ENCODE results near the gene ITGB6. TPM values are rescaled to one million over a fixed set of nuclear protein-coding genes. Genes with fewer than 3 reads are reported as not detected.

ITGB6 gene, protein sequence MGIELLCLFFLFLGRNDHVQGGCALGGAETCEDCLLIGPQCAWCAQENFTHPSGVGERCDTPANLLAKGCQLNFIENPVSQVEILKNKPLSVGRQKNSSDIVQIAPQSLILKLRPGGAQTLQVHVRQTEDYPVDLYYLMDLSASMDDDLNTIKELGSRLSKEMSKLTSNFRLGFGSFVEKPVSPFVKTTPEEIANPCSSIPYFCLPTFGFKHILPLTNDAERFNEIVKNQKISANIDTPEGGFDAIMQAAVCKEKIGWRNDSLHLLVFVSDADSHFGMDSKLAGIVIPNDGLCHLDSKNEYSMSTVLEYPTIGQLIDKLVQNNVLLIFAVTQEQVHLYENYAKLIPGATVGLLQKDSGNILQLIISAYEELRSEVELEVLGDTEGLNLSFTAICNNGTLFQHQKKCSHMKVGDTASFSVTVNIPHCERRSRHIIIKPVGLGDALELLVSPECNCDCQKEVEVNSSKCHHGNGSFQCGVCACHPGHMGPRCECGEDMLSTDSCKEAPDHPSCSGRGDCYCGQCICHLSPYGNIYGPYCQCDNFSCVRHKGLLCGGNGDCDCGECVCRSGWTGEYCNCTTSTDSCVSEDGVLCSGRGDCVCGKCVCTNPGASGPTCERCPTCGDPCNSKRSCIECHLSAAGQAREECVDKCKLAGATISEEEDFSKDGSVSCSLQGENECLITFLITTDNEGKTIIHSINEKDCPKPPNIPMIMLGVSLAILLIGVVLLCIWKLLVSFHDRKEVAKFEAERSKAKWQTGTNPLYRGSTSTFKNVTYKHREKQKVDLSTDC
- not detected in 2 replicates for total RNA-seq (ENCODE audit: low replicate concordance)

DNA sequence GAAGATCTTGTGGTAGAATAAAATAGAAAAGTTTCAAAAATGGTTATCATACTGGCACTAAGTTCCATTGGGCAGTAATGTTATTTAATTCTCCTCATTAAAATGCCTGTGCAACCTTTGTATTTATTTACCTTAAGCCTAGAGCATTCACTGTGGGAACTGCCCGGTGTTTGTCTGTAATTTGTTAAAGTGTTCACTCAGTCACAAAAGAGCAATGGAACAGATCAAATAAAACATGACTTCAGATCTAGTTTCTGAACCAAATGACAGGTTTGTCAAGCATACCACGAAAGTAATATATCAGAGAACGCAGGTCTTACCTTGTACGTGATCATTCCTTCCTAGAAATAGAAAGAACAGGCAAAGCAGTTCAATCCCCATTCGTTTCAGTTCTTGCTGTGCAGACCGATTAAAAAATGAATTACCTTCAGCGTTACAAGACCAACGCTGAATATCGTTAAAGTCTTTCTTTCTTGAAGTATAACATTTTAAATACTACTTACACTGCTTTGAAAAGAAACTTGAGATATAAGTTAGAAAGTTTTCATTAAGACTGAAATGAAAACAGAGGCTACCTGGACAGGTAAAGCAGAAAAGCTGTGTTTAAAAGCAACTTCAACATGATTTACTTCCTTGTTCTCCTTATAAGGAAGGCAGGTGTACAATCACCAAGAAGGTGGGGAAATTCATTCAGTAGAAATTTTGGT is at the start of gene ITGB6:
Gene ITGB6, minus strand, starts transcription at position 590 of the 707 bp plus-strand sequence. Its CDS starts 209 bp downstream, at position 381.
- H3K27ac Mint-ChIP-seq: no peak within 1 kb of the TSS
- Histone ChIP-seq H3K4me1 (no peaks in the 10 kb centered on the region), H3K27me3 (no peaks in the 10 kb centered on the region), H3F3A (ENCODE audit: low read depth) (no peaks in the 10 kb centered on the region), H3K79me2 (ENCODE audit: low read depth) (no peaks in the 10 kb centered on the region), H3K4me2 (no peak within 1 kb of the TSS), H4K20me1 (ENCODE audit: low read depth) (no peaks in the 10 kb centered on the region), H3K9ac (no peak within 1 kb of the TSS), H3K36me3 (no peaks in the 10 kb centered on the region), H3K27ac (no peak within 1 kb of the TSS), H2AFZ (replicated peaks) (no peak within 1 kb of the TSS), H3K9me3 (ENCODE audit: low read depth) (no peaks in the 10 kb centered on the region), H3K4me3 (no peak within 1 kb of the TSS)
- H3K27me3 Mint-ChIP-seq (ENCODE audit: insufficient read depth, low read depth): no peaks in the 10 kb centered on the region
- H3K4me3 Mint-ChIP-seq: no peak within 1 kb of the TSS
- no peak for TF ChIP-seq EZH2 (IDR thresholded peaks at IDR 0.05)
- no peak for TF ChIP-seq EZH2phosphoT487 (IDR thresholded peaks at IDR 0.05)
- TF ChIP-seq, protein P1, sequence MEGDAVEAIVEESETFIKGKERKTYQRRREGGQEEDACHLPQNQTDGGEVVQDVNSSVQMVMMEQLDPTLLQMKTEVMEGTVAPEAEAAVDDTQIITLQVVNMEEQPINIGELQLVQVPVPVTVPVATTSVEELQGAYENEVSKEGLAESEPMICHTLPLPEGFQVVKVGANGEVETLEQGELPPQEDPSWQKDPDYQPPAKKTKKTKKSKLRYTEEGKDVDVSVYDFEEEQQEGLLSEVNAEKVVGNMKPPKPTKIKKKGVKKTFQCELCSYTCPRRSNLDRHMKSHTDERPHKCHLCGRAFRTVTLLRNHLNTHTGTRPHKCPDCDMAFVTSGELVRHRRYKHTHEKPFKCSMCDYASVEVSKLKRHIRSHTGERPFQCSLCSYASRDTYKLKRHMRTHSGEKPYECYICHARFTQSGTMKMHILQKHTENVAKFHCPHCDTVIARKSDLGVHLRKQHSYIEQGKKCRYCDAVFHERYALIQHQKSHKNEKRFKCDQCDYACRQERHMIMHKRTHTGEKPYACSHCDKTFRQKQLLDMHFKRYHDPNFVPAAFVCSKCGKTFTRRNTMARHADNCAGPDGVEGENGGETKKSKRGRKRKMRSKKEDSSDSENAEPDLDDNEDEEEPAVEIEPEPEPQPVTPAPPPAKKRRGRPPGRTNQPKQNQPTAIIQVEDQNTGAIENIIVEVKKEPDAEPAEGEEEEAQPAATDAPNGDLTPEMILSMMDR (IDR thresholded peaks at IDR 0.05): no peak
- no peaks in the 10 kb centered on the region for H3K9me3 Mint-ChIP-seq
- H3K36me3 Mint-ChIP-seq: no peaks in the 10 kb centered on the region
- no peaks in the 10 kb centered on the region for H3K4me1 Mint-ChIP-seq
- no peak for DNase-seq (ENCODE audit: low spot score)

DNA sequence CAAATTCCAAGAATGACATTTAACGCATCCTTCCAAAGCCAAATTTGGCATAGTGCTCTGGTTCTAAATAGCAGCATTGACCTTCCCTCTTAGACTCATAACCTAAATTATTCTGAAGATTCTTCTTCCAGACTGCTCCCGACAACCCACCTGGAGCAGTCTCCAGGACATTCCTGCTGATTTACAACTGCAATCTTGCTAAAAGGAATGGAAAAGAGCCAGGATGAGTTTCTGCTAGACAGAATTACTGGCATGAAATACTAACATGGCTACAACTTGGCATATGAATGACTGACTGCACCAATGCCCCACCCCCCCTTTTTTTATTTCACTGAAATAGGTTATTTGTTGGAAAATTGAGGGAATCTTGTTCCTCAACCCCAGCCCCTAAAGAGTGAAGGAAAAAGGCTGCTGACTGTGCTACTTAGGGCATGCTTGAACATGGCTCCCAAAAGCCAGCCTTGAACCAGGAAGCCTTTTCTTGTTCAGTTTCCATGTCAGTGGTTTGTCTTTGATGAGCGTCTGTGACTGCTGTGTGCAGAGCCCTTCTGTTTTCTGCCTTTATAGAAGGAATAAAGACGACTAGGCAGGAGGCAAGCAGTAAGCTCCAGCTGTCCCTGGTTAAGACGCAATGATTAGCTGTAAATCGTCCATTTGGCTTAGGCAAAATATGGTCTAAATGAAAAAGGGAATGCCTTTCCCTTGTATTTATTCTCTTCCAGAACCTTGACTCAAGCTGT is 47.4 kb upstream of the ITGB6 start:
- H3K9me3 ChIP-seq (ENCODE audit: low read depth): no peaks in the 10 kb centered on the region
- H2AFZ ChIP-seq (replicated peaks): no peak overlapping the region
- DNase-seq (ENCODE audit: low spot score): no peak
- H3K27me3 Mint-ChIP-seq (ENCODE audit: insufficient read depth, low read depth): peaks cover 6% of the 10 kb centered on the region
- no peak overlapping the region for H3K4me3 ChIP-seq
- no peaks in the 10 kb centered on the region for H3K4me1 ChIP-seq
- no peaks in the 10 kb centered on the region for H4K20me1 ChIP-seq (ENCODE audit: low read depth)
- no peaks in the 10 kb centered on the region for H3K27me3 ChIP-seq
- TF ChIP-seq, protein P1 (IDR thresholded peaks at IDR 0.05): no peak
- TF ChIP-seq EZH2phosphoT487 (IDR thresholded peaks at IDR 0.05) (no peak), EZH2 (IDR thresholded peaks at IDR 0.05) (no peak)
- H3K4me2 ChIP-seq: no peak overlapping the region
- no peak overlapping the region for H3K4me3 Mint-ChIP-seq
- H3K36me3 Mint-ChIP-seq: no peaks in the 10 kb centered on the region
- H3F3A ChIP-seq (ENCODE audit: low read depth): no peaks in the 10 kb centered on the region
- no peaks in the 10 kb centered on the region for H3K36me3 ChIP-seq
- peaks cover 51% of the 10 kb centered on the region for H3K4me1 Mint-ChIP-seq
- no peaks in the 10 kb centered on the region for H3K79me2 ChIP-seq (ENCODE audit: low read depth)
- no peak overlapping the region for H3K27ac Mint-ChIP-seq
- H3K27ac ChIP-seq: no peak overlapping the region
- peaks cover 4% of the 10 kb centered on the region for H3K9me3 Mint-ChIP-seq
- no peak overlapping the region for H3K9ac ChIP-seq

DNA sequence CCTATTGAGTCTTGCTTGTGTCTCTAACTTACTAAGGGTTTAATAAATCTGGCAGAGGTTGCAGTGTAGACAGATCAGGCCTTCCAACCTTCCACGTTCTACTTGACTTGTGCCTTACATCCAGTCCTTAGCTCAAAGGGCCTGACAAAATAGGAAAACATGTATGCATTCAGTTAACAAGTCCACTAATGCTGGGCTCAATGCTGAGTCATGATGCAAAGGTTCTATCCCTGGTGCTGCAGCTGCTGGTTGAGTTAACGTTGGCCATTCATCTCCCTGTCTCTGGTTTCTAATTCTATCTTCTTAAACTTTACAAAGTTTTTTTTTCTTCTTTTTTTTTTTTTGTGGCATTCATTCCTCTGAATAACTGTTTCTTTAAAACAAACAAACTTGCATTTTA is 46.3 kb upstream of the ITGB6 start:
- Mint-ChIP-seq H3K4me1 (peaks cover 51% of the 10 kb centered on the region), H3K27ac (no peak overlapping the region), H3K4me3 (no peak overlapping the region), H3K27me3 (ENCODE audit: insufficient read depth, low read depth) (peaks cover 6% of the 10 kb centered on the region), H3K36me3 (no peaks in the 10 kb centered on the region), H3K9me3 (peaks cover 4% of the 10 kb centered on the region)
- Histone ChIP-seq H3K4me1 (no peaks in the 10 kb centered on the region), H3K4me3 (no peak overlapping the region), H3K27me3 (no peaks in the 10 kb centered on the region), H3K4me2 (no peak overlapping the region), H2AFZ (replicated peaks) (no peak overlapping the region), H4K20me1 (ENCODE audit: low read depth) (no peaks in the 10 kb centered on the region), H3K9ac (no peak overlapping the region), H3K79me2 (ENCODE audit: low read depth) (no peaks in the 10 kb centered on the region), H3K27ac (no peak overlapping the region), H3F3A (ENCODE audit: low read depth) (no peaks in the 10 kb centered on the region), H3K9me3 (ENCODE audit: low read depth) (no peaks in the 10 kb centered on the region), H3K36me3 (no peaks in the 10 kb centered on the region)
- no peak for DNase-seq (ENCODE audit: low spot score)
- no peak for TF ChIP-seq EZH2 (IDR thresholded peaks at IDR 0.05)
- TF ChIP-seq EZH2phosphoT487 (IDR thresholded peaks at IDR 0.05): no peak
- TF ChIP-seq, protein P1 (IDR thresholded peaks at IDR 0.05): no peak

Data from neural progenitor cell (in vitro differentiated cells).